Stimulated activated naive CD8-positive, alpha-beta T cell treated with anti-CD3 and anti-CD28 coated beads, Interleukin-15, Interleukin-2, amounts not matched to agents 100 ng/mL and 50 ng/mL, for 24 hours (primary cell): Measurements from ENCODE around the gene AMPD1.

Experiments used
- H3K27ac Mint-ChIP-seq: one replicate; pipeline ENCODE4 v1.8.0; 2021; ENCODE audit warnings: mild to moderate bottlenecking, mixed read lengths
- H3K27me3 Mint-ChIP-seq: one replicate; pipeline ENCODE4 v1.8.0; 2021; ENCODE audit warnings: mixed read lengths
- H3K36me3 Mint-ChIP-seq: one replicate; pipeline ENCODE4 v1.8.0; 2021; ENCODE audit warnings: low read depth, mixed read lengths
- H3K4me1 Mint-ChIP-seq: one replicate; pipeline ENCODE4 v1.8.0; 2021; ENCODE audit warnings: low read depth, mixed read lengths
- H3K4me3 Mint-ChIP-seq: one replicate; pipeline ENCODE4 v1.8.0; 2021; ENCODE audit warnings: mild to moderate bottlenecking, mixed read lengths
- H3K9me3 Mint-ChIP-seq: one replicate; pipeline ENCODE4 v1.8.0; 2021; ENCODE audit warnings: mixed read lengths

The AMPD1 gene

GRCh38 chr1:114695430-114696058 lies at the start of gene AMPD1:
TSS of gene AMPD1 (minus strand) at chr1:114695546. CDS start at chr1:114695471, 75 bp downstream.
- Mint-ChIP-seq H3K9me3 (no peaks in the 10 kb centered on the region), H3K27ac (no peak within 1 kb of the TSS), H3K27me3 (peaks cover 12% of the 10 kb centered on the region), H3K4me1 (no peaks in the 10 kb centered on the region), H3K4me3 (no peak within 1 kb of the TSS), H3K36me3 (no peaks in the 10 kb centered on the region)

DNA sequence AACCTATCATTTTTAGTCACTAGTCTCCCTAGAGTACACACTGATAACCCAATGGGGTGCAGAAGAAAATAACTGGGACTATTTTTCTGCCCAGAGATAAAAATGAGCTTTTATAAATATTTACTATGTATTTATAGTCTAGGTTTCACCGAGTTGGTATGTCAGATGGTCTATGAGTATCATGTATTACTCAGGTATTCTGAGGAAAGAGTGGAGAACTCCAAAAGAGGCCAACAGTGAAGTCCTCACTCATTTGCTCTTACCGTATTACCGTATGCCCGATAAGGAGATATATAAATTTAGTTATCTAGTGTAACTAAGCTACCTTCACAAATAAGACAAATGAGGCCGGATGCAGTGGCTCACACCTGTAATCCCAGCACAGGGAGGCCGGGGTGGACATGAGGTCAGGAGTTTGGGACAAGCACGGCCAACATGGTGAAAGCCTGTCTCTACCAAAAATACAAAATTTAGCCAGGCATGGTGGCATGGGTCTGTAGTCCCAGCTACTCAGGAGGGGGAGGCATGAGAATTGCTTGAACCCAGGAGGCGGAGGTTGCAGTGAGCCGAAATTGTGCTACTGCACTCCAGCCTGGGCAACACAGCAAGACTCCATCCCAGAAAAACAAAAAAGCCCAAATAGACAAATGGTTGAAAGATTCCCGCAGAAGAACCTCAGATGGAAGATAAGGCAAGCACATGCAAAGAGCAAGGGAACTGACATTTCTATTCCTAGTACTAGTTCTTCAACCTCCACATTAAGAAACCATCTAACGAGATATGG lies 46.8 kb upstream of the AMPD1 start:
- H3K9me3 Mint-ChIP-seq, result no peaks in the 10 kb centered on the region
- no peak overlapping the region for H3K4me3 Mint-ChIP-seq
- H3K36me3 Mint-ChIP-seq, result peaks cover 79% of the 10 kb centered on the region
- H3K27ac Mint-ChIP-seq, result no peak overlapping the region
- no peaks in the 10 kb centered on the region for H3K27me3 Mint-ChIP-seq
- H3K4me1 Mint-ChIP-seq, result peaks cover 59% of the 10 kb centered on the region

DNA sequence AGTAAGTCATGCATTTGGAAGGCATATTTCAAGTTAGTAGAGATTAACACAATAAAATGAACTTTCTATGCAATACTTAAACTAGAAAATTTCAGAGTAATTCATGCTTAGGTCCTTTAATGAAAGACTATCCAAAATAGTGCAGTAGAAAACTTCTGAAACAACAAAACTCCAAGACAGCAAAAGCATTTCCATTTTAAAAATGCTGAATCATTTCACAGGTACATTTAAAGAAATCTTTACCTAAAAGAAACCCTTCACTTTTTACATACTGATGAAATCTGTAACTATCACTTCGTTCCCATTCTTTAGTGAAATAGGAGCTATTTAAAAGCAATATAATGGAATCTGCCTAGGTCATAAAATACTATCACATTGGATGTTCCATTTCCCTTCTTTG lies 45.0 kb upstream of the AMPD1 start:
- Mint-ChIP-seq H3K9me3 (no peaks in the 10 kb centered on the region), H3K4me1 (peaks cover 41% of the 10 kb centered on the region), H3K4me3 (no peak overlapping the region), H3K27me3 (no peaks in the 10 kb centered on the region), H3K27ac (no peak overlapping the region), H3K36me3 (peaks cover 79% of the 10 kb centered on the region)

- Mint-ChIP-seq H3K9me3 (no peaks in the 10 kb centered on the region), H3K4me3 (no peak overlapping the region), H3K4me1 (peaks cover 17% of the 10 kb centered on the region), H3K27me3 (no peaks in the 10 kb centered on the region), H3K36me3 (peaks cover 81% of the 10 kb centered on the region), H3K27ac (no peak overlapping the region)
These were observed 42.0 kb upstream of the AMPD1 start for GRCh38 chr1:114737314-114737849.

GRCh38 chr1:114735479-114735878 lies 40.1 kb upstream of the AMPD1 start:
- H3K27ac Mint-ChIP-seq, result no peak overlapping the region
- no peaks in the 10 kb centered on the region for H3K9me3 Mint-ChIP-seq
- no peaks in the 10 kb centered on the region for H3K27me3 Mint-ChIP-seq
- peaks cover 12% of the 10 kb centered on the region for H3K4me1 Mint-ChIP-seq
- peaks cover 82% of the 10 kb centered on the region for H3K36me3 Mint-ChIP-seq
- H3K4me3 Mint-ChIP-seq, result no peak overlapping the region

DNA sequence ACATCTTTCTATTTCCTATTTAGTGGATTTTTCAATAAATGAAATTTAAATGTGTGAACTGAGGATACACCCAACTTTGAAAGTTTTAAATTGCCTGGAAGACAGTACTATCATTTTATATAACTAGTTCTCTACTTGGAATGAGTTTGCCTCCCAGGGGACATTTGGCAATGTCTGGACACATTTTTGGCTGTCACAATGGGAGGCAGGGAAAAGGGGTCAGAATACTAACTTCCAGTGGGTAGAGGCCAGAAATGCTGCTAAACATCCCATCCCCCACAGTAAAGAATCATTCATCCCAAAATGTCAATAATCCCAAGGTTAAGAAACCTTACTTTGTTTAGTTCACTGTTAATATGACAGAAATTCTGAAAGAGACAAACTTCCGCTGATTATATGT lies 34.4 kb upstream of the AMPD1 start:
- Mint-ChIP-seq H3K4me3 (no peak overlapping the region), H3K36me3 (peaks cover 90% of the 10 kb centered on the region), H3K9me3 (no peaks in the 10 kb centered on the region), H3K27me3 (no peaks in the 10 kb centered on the region), H3K27ac (peak overlapping the region; percentile 49), H3K4me1 (peaks cover 9% of the 10 kb centered on the region)

DNA sequence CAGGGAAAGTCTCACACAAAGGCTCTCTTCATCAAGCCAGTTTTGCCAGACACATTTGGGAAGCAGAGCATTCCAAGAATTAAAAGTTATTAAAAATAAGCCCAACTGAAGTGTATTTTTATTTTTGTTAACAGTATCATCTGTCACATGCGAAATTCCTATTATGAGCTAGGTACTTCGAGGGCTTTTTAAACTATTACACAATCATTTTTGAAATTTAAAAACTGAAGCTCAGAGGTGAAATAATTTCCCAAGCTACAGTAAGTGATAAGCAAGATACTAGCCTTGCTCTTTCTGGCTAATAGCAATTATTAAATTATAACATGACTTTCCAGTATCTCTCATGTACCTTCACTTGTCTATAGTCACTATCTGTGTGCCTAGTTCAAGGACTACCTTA lies 33.2 kb upstream of the AMPD1 start:
- Mint-ChIP-seq H3K9me3 (no peaks in the 10 kb centered on the region), H3K4me1 (peaks cover 9% of the 10 kb centered on the region), H3K36me3 (peaks cover 90% of the 10 kb centered on the region), H3K27ac (peak overlapping the region; percentile 58), H3K27me3 (no peaks in the 10 kb centered on the region), H3K4me3 (no peak overlapping the region)

- Mint-ChIP-seq H3K9me3 (no peaks in the 10 kb centered on the region), H3K4me3 (no peak overlapping the region), H3K4me1 (no peaks in the 10 kb centered on the region), H3K27me3 (no peaks in the 10 kb centered on the region), H3K36me3 (peaks cover 92% of the 10 kb centered on the region), H3K27ac (no peak overlapping the region)
These were observed 29.9 kb upstream of the AMPD1 start for GRCh38 chr1:114725230-114725629.

DNA sequence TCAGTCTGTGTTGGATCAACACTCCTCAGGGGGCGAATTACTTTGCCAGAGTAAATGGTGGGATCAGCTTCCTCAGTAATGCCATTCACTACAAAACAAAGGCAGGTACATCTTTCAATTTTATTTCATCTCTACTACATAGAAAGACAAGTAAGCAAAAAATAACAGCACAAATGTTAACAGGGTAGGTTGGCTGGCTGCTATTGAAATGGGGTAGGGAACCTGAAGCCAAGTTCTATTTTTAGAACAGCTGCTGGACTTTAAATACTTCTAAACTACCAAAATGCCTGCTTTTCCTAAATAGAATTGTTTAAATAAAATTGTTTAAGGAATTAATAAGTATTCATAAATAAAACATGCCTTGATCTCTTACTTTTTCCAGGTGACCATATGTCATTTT lies 28.6 kb upstream of the AMPD1 start:
- H3K36me3 Mint-ChIP-seq, result peaks cover 93% of the 10 kb centered on the region
- H3K4me1 Mint-ChIP-seq, result peaks cover 8% of the 10 kb centered on the region
- no peak overlapping the region for H3K4me3 Mint-ChIP-seq
- H3K9me3 Mint-ChIP-seq, result no peaks in the 10 kb centered on the region
- peak overlapping the region; percentile 75 for H3K27ac Mint-ChIP-seq
- no peaks in the 10 kb centered on the region for H3K27me3 Mint-ChIP-seq

- peaks cover 13% of the 10 kb centered on the region for H3K4me1 Mint-ChIP-seq
- no peaks in the 10 kb centered on the region for H3K9me3 Mint-ChIP-seq
- H3K27ac Mint-ChIP-seq, result no peak overlapping the region
- no peak overlapping the region for H3K4me3 Mint-ChIP-seq
- H3K27me3 Mint-ChIP-seq, result no peaks in the 10 kb centered on the region
- H3K36me3 Mint-ChIP-seq, result peaks cover 94% of the 10 kb centered on the region
These were observed 28.1 kb upstream of the AMPD1 start for GRCh38 chr1:114723457-114723856.

- Mint-ChIP-seq H3K4me1 (peaks cover 33% of the 10 kb centered on the region), H3K27me3 (no peaks in the 10 kb centered on the region), H3K27ac (no peak overlapping the region), H3K36me3 (peaks cover 95% of the 10 kb centered on the region), H3K9me3 (no peaks in the 10 kb centered on the region), H3K4me3 (no peak overlapping the region)
These were observed 25.1 kb upstream of the AMPD1 start for GRCh38 chr1:114720492-114720891.

DNA sequence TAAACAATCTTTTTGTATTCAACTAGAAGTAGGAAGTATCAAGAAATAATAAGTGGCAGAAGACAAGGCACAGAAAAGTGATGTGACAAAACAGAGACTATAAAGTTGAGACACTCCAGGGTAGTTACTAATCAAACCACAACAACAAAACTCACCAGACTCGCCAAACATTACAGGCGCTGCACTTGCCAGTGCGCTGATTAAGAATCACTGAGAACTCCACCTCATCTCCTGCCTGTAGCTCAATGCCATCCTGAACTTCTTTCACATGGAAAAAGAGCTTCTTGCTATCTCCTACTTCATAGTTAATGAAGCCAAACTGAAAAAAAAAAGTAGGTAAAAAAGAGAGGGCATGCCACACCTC lies 24.1 kb upstream of the AMPD1 start:
- H3K27me3 Mint-ChIP-seq, result no peaks in the 10 kb centered on the region
- no peaks in the 10 kb centered on the region for H3K9me3 Mint-ChIP-seq
- H3K36me3 Mint-ChIP-seq, result peaks cover 87% of the 10 kb centered on the region
- H3K27ac Mint-ChIP-seq, result peak overlapping the region; percentile 67
- no peak overlapping the region for H3K4me3 Mint-ChIP-seq
- peaks cover 36% of the 10 kb centered on the region for H3K4me1 Mint-ChIP-seq

DNA sequence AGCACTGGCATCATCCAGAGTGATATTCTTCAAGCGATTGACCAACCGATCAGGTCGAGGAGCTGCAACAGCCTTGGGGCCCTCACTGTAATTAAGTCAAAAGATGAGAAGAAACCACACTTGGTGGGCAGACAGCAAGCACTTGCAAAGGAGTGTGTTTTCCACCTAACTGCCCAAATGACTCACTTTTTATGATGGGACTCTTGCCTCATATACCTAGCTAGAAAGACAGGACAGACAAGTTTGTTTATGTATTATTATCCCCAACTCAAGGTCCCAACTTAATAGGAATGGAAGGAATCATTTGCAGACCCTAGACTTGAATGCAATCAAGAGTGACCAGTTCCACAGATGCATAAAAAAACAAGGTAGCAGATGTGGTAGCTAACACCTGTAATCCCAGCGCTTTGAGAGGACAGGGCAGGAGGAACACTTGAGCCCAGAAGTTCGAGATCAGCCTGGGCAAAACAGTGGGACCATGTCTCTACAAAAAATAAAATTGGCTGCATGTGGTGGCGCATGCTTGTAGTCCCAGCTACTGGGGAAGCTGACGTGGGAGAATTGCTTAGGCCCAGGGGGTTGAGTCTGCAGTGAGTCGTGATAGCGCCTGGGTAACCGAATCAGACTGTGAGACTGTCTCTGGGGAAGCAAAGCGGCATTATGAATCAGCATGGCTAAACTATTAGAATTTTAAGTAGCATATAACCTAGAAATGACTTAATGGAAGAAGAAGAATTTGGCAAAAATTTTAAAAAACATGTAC lies 23.5 kb upstream of the AMPD1 start:
- no peak overlapping the region for H3K4me3 Mint-ChIP-seq
- peaks cover 87% of the 10 kb centered on the region for H3K36me3 Mint-ChIP-seq
- H3K4me1 Mint-ChIP-seq, result peaks cover 41% of the 10 kb centered on the region
- H3K27ac Mint-ChIP-seq, result peak overlapping the region; percentile 67
- no peaks in the 10 kb centered on the region for H3K27me3 Mint-ChIP-seq
- no peaks in the 10 kb centered on the region for H3K9me3 Mint-ChIP-seq

DNA sequence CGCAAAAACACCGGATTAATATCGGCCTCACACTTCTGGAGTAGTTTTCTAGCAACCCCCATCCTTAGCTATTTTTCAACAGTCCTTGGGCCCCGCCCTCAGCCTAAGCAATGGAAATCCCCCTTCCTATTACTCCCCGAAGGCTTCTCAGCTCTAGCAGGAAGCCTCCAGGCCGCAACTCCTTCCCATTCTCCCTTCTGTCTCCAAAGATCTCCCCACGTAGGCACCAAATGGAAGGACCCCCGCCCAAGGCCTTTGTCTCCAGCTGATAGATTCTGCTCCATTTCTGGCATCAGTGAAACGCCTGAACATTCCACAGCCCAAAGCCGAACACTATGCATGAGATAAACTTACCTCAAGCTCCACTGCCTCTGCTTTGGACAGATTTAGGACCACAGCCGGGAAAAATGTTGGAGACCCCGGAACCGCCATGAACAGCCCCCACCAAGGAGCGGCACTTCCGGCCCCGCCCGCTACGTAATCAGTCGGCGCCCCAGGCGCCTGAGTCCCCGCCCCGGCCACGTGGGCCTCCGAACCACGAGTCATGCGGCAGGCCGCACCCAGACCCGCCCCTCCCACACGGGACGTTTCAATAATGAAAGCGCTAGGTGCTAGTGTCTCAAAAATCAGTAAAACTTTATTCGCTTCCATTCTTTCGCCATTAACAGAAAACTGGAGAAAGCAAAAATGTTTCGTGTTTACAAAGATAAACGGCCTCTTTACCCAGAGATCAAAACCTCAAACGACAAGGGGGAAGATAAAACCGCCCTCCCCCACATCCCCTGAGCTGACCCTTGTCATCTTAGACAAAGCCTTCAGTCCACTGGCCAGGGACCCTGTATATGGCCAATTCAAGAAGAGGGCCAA lies 21.2 kb upstream of the AMPD1 start, which contains the start of gene NRAS:
Gene NRAS, minus strand, starts transcription at position 468 of the 867 bp plus-strand sequence. CDS start 611 bp downstream, outside the sequence.
- H3K4me3 Mint-ChIP-seq, result peak within 1 kb of the TSS; percentile 95
- H3K4me1 Mint-ChIP-seq, result peaks cover 45% of the 10 kb centered on the region
- H3K36me3 Mint-ChIP-seq, result peaks cover 90% of the 10 kb centered on the region
- no peaks in the 10 kb centered on the region for H3K9me3 Mint-ChIP-seq
- H3K27me3 Mint-ChIP-seq, result no peaks in the 10 kb centered on the region
- peak within 1 kb of the TSS; percentile 98 for H3K27ac Mint-ChIP-seq
